Colonic mucosa (tissue), 4 donors: ENCODE data around the gene SPEG. TPM values are rescaled to one million over a fixed set of nuclear protein-coding genes. Genes with fewer than 3 reads are reported as not detected.

Experiments
- DNase-seq: peaks from one replicate; pipeline ENCODE4 v3.0.0-alpha.2; 2020
- H3K27ac ChIP-seq: fragments of 200-600 bp; one replicate; pipeline ENCODE4 v1.8.0; 2021
- H3K27me3 ChIP-seq: fragments of 200-600 bp; one replicate; pipeline ENCODE4 v1.8.0; 2021
- H3K36me3 ChIP-seq: fragments of 200-600 bp; one replicate; pipeline ENCODE4 v1.8.0; 2021
- H3K4me1 ChIP-seq: fragments of 200-600 bp; one replicate; pipeline ENCODE4 v1.8.0; 2021; ENCODE audit warnings: mild to moderate bottlenecking
- H3K4me3 ChIP-seq: fragments of 200-600 bp; one replicate; pipeline ENCODE4 v1.8.0; 2021
- H3K9ac ChIP-seq, 2 donors: one replicate each; pipeline ENCODE4 v1.7.0; 2013; ENCODE audit warnings: control low read depth in 2 of 2, low read depth in 2 of 2, low read length in 2 of 2
- H3K9me3 ChIP-seq: fragments of 200-600 bp; one replicate; pipeline ENCODE4 v1.8.0; 2021
- intact Hi-C: fragments of 100-400 bp; cut with DNase I; formaldehyde crosslinking; loops from one replicate; pipeline ENCODE4 v1.14.1; 2022
- total RNA-seq, 2 donors: library from RNA; stranded (reverse); fragmentation: NEBNext Ultra II Directional in 1 of 2; extraction: Animal tissue kit (Norgen Biotek cat#: 25700) in 1 of 2; gene quantifications; one replicate each; pipeline ENCODE4 v1.2.1, GENCODE V29; 2021
- TF ChIP-seq, protein P1 (sequence below): fragments of 200-600 bp; IDR thresholded peaks from one replicate; pipeline ENCODE4 v1.8.0; 2022; ENCODE audit warnings: antibody characterized with exemption, mild to moderate bottlenecking
- donor health status: healthy.
- donor health status: DM: no; HTN: no; CAD: no.
- donor health status: DM: no; HTN: no; CAD: no.

The SPEG gene
- total RNA-seq, 2 donors from 2014 or later, result 6.2 to 19.3 TPM

DNA sequence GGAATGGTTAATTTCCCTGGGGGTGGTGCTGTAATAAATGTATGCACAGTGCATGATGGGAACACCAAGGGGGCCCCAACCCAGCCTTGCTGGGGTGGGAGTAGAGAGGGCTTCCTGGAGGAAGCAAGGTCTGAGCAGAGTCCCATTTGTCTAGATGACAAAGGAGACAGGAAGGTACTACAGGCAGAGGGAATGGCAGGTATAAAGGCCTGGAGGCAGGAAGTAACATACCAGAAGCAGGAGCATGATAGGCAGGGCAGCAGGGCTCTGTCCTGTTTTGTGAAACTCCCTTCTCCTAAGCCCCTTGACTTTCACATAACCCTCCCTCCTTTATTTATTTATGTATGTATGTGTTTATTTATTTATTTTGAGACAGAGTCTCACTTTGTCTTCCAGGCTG is 68.0 kb downstream of the SPEG start:
- H3K27ac ChIP-seq, result no peak overlapping the region
- H3K36me3 ChIP-seq, result no peaks in the 10 kb centered on the region
- no peak for DNase-seq
- no peaks in the 10 kb centered on the region for H3K27me3 ChIP-seq
- H3K9ac ChIP-seq, result no peak overlapping the region
- no peaks in the 10 kb centered on the region for H3K4me1 ChIP-seq
- intact Hi-C loops, result no loop called here
- H3K9me3 ChIP-seq, result no peaks in the 10 kb centered on the region
- TF ChIP-seq, protein P1, sequence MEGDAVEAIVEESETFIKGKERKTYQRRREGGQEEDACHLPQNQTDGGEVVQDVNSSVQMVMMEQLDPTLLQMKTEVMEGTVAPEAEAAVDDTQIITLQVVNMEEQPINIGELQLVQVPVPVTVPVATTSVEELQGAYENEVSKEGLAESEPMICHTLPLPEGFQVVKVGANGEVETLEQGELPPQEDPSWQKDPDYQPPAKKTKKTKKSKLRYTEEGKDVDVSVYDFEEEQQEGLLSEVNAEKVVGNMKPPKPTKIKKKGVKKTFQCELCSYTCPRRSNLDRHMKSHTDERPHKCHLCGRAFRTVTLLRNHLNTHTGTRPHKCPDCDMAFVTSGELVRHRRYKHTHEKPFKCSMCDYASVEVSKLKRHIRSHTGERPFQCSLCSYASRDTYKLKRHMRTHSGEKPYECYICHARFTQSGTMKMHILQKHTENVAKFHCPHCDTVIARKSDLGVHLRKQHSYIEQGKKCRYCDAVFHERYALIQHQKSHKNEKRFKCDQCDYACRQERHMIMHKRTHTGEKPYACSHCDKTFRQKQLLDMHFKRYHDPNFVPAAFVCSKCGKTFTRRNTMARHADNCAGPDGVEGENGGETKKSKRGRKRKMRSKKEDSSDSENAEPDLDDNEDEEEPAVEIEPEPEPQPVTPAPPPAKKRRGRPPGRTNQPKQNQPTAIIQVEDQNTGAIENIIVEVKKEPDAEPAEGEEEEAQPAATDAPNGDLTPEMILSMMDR, result no peak
- no peak overlapping the region for H3K4me3 ChIP-seq

GRCh38 chr2:219505585-219505984 is 70.9 kb downstream of the SPEG start:
- no peak overlapping the region for H3K27ac ChIP-seq
- DNase-seq, result no peak
- H3K9ac ChIP-seq, result no peak overlapping the region
- intact Hi-C loops, result no loop called here
- no peaks in the 10 kb centered on the region for H3K36me3 ChIP-seq
- no peak overlapping the region for H3K4me3 ChIP-seq
- H3K4me1 ChIP-seq, result no peaks in the 10 kb centered on the region
- TF ChIP-seq, protein P1, result no peak
- no peaks in the 10 kb centered on the region for H3K9me3 ChIP-seq
- H3K27me3 ChIP-seq, result peaks cover 4% of the 10 kb centered on the region

GRCh38 chr2:219506153-219506801 is 71.6 kb downstream of the SPEG start:
- H3K4me1 ChIP-seq, result no peaks in the 10 kb centered on the region
- DNase-seq, result no peak
- intact Hi-C loops, result no loop called here

DNA sequence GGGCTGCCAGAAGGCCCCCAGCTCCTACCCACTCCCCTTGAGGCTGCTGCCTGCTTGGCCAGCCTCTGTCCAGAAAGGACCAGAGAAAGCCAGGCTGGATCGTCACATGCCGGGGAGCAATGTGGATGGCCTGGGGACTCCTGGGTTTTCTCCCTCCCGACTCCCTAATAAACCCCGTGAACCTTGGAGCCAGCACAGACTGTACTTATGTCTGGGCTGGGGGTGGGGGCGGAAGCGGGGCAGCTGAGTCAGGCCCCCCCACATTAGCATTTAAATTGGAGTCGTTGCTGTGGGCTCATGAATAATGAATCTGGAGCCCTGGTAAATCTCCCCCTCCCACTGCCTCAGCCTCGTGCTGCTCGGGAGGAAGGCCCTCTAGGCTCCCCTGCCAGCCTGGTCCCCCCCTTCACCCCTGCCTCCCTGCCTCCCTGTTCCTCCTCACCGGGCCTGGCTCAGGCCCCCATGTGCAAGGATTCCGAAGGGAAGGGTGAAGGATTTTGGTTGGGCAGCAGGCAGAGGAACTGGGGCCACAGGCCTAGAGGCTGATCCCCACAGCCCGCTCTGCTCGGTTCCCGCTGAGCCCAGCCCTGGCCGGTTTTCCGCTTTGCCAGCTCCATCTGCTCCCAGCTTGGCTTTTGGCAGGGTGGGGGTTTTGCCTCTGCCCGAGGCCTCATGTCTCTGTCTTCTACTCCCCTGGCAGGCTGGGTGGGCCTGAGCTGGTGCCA is 72.3 kb downstream of the SPEG start:
- TF ChIP-seq, protein P1, result no peak
- Histone ChIP-seq H3K27me3 (peaks cover 14% of the 10 kb centered on the region), H3K4me1 (no peaks in the 10 kb centered on the region), H3K9ac (no peak overlapping the region), H3K27ac (no peak overlapping the region), H3K9me3 (no peaks in the 10 kb centered on the region), H3K36me3 (no peaks in the 10 kb centered on the region), H3K4me3 (no peak overlapping the region)
- no peak for DNase-seq
- intact Hi-C loops, result no loop called here

More at GRCh38 chr2:219506153-219506801, 71.6 kb downstream of the SPEG start:
- TF ChIP-seq, protein P1, result no peak
- no peak overlapping the region for H3K4me3 ChIP-seq
- no peak overlapping the region for H3K27ac ChIP-seq
- H3K27me3 ChIP-seq, result peaks cover 7% of the 10 kb centered on the region
- no peak overlapping the region for H3K9ac ChIP-seq
- no peaks in the 10 kb centered on the region for H3K36me3 ChIP-seq
- H3K9me3 ChIP-seq, result no peaks in the 10 kb centered on the region

DNA sequence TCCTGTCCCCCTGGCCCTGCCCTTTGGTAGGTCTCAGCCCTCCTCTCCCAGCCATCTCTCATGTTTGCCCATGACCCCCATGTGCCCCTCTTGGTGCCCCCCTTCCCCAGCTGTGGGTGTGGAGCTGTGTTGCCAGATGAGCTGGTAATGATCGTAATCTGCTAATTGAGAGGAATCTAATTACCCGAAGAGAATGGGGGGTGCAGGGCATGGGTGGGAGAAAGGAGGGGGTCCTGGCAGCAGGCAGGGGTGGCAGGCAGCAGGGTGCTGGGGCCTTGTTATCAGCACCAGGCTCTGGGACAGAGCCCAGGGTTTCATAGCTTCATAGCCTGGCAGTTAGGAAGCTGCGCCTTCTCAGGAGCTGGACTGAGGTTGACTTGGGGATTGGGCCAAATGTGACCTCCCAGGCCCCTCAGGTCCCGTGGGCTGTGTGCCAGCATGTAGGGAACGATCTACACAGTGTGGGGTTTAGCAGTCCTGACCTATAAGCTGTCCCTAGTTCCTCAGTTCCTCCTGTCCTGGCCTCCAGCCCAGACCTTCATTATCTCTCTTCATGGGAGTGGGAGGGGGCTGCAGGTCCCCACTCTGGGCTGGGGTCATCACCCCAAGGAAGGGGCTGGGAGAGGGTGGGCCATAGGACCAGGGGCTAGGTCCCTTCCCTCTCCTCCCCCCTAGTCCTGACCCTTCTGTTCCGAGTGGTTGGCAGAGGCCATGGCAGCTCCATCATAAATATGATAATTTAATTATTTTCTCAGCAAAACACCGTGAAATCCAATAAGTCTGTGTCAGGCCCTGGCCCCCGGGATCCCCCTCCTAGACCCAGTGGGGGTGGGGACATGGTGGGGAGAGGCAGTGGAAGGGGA is 73.2 kb downstream of the SPEG start:
- Histone ChIP-seq H3K27ac (no peak overlapping the region), H3K4me1 (no peaks in the 10 kb centered on the region), H3K4me3 (no peak overlapping the region), H3K27me3 (peaks cover 22% of the 10 kb centered on the region), H3K9ac (no peak overlapping the region), H3K36me3 (no peaks in the 10 kb centered on the region), H3K9me3 (no peaks in the 10 kb centered on the region)
- TF ChIP-seq, protein P1, result no peak
- intact Hi-C loops, result no loop called here
- no peak for DNase-seq
